Measurements from ENCODE around the gene TRIM47. TPM values are rescaled to one million over a fixed set of nuclear protein-coding genes. Genes with fewer than 3 reads are reported as not detected.

The TRIM47 gene
- total RNA-seq, 2 donors from 2014 or later: 11.0 to 32.4 TPM

- no peaks in the 10 kb centered on the region for H3K9me3 Mint-ChIP-seq
- H3K36me3 Mint-ChIP-seq (ENCODE audit: low read depth): peaks cover 35% of the 10 kb centered on the region
- ATAC-seq (replicated peaks): no peak
- H3K4me1 Mint-ChIP-seq: peaks cover 10% of the 10 kb centered on the region
- H3K4me3 Mint-ChIP-seq: no peak overlapping the region
- no peak overlapping the region for H3K27ac Mint-ChIP-seq
- H3K27me3 Mint-ChIP-seq: no peaks in the 10 kb centered on the region
Observed at GRCh38 chr17:75899353-75899752, 21.0 kb upstream of the TRIM47 start.

GRCh38 chr17:75898791-75899190 lies 20.4 kb upstream of the TRIM47 start:
- Mint-ChIP-seq H3K9me3 (no peaks in the 10 kb centered on the region), H3K4me1 (peaks cover 13% of the 10 kb centered on the region), H3K4me3 (no peak overlapping the region), H3K27ac (no peak overlapping the region), H3K27me3 (no peaks in the 10 kb centered on the region), H3K36me3 (ENCODE audit: low read depth) (peaks cover 35% of the 10 kb centered on the region)
- ATAC-seq (replicated peaks): no peak

- Mint-ChIP-seq H3K27me3 (no peaks in the 10 kb centered on the region), H3K4me3 (peak overlapping the region; percentile 67), H3K36me3 (ENCODE audit: low read depth) (peaks cover 35% of the 10 kb centered on the region), H3K27ac (no peak overlapping the region), H3K9me3 (no peaks in the 10 kb centered on the region), H3K4me1 (peaks cover 15% of the 10 kb centered on the region)
- ATAC-seq (replicated peaks): no peak
Observed at GRCh38 chr17:75898065-75898464, 19.7 kb upstream of the TRIM47 start.

GRCh38 chr17:75897160-75898019 lies 19.0 kb upstream of the TRIM47 start:
- H3K27ac Mint-ChIP-seq: peak overlapping the region; percentile 62
- H3K4me1 Mint-ChIP-seq: peaks cover 15% of the 10 kb centered on the region
- H3K27me3 Mint-ChIP-seq: no peaks in the 10 kb centered on the region
- H3K4me3 Mint-ChIP-seq: peak overlapping the region; percentile 67
- peaks cover 35% of the 10 kb centered on the region for H3K36me3 Mint-ChIP-seq (ENCODE audit: low read depth)
- no peak for ATAC-seq (replicated peaks)
- no peaks in the 10 kb centered on the region for H3K9me3 Mint-ChIP-seq

GRCh38 chr17:75896415-75897159 lies 18.2 kb upstream of the TRIM47 start, which contains the start of gene TRIM65:
Gene TRIM65 (minus strand): TSS chr17:75896951. CDS start chr17:75896937, 14 bp downstream.
- H3K4me1 Mint-ChIP-seq: peaks cover 15% of the 10 kb centered on the region
- no peaks in the 10 kb centered on the region for H3K27me3 Mint-ChIP-seq
- H3K9me3 Mint-ChIP-seq: no peaks in the 10 kb centered on the region
- ATAC-seq (replicated peaks): peak; percentile 94
- peaks cover 35% of the 10 kb centered on the region for H3K36me3 Mint-ChIP-seq (ENCODE audit: low read depth)
- H3K4me3 Mint-ChIP-seq: peak within 1 kb of the TSS; percentile 88
- peak within 1 kb of the TSS; percentile 84 for H3K27ac Mint-ChIP-seq

GRCh38 chr17:75895370-75896155 lies 17.2 kb upstream of the TRIM47 start:
- H3K27ac Mint-ChIP-seq: peak overlapping the region; percentile 84
- H3K27me3 Mint-ChIP-seq: no peaks in the 10 kb centered on the region
- H3K36me3 Mint-ChIP-seq (ENCODE audit: low read depth): peaks cover 31% of the 10 kb centered on the region
- H3K4me1 Mint-ChIP-seq: peaks cover 15% of the 10 kb centered on the region
- no peaks in the 10 kb centered on the region for H3K9me3 Mint-ChIP-seq
- peak overlapping the region; percentile 88 for H3K4me3 Mint-ChIP-seq
- ATAC-seq (replicated peaks): peak; percentile 9

- H3K27me3 Mint-ChIP-seq: no peaks in the 10 kb centered on the region
- H3K9me3 Mint-ChIP-seq: no peaks in the 10 kb centered on the region
- peak overlapping the region; percentile 31 for H3K4me3 Mint-ChIP-seq
- no peak for ATAC-seq (replicated peaks)
- H3K27ac Mint-ChIP-seq: peak overlapping the region; percentile 79
- peaks cover 18% of the 10 kb centered on the region for H3K4me1 Mint-ChIP-seq
- H3K36me3 Mint-ChIP-seq (ENCODE audit: low read depth): peaks cover 31% of the 10 kb centered on the region
Observed at GRCh38 chr17:75894049-75894733, 15.8 kb upstream of the TRIM47 start.

- Mint-ChIP-seq H3K36me3 (ENCODE audit: low read depth) (peaks cover 24% of the 10 kb centered on the region), H3K9me3 (no peaks in the 10 kb centered on the region), H3K27ac (peak overlapping the region; percentile 79), H3K4me1 (peaks cover 18% of the 10 kb centered on the region), H3K27me3 (no peaks in the 10 kb centered on the region), H3K4me3 (peak overlapping the region; percentile 31)
- ATAC-seq (replicated peaks): no peak
Observed at GRCh38 chr17:75893305-75894048, 15.1 kb upstream of the TRIM47 start.

GRCh38 chr17:75892556-75893224 lies 14.3 kb upstream of the TRIM47 start:
- no peak for ATAC-seq (replicated peaks)
- H3K27ac Mint-ChIP-seq: no peak overlapping the region
- no peak overlapping the region for H3K4me3 Mint-ChIP-seq
- no peaks in the 10 kb centered on the region for H3K27me3 Mint-ChIP-seq
- H3K4me1 Mint-ChIP-seq: peaks cover 18% of the 10 kb centered on the region
- H3K9me3 Mint-ChIP-seq: no peaks in the 10 kb centered on the region
- H3K36me3 Mint-ChIP-seq (ENCODE audit: low read depth): peaks cover 18% of the 10 kb centered on the region

GRCh38 chr17:75891605-75892555 lies 13.5 kb upstream of the TRIM47 start:
- Mint-ChIP-seq H3K4me3 (no peak overlapping the region), H3K27ac (no peak overlapping the region), H3K4me1 (peaks cover 18% of the 10 kb centered on the region), H3K9me3 (no peaks in the 10 kb centered on the region), H3K36me3 (ENCODE audit: low read depth) (peaks cover 14% of the 10 kb centered on the region), H3K27me3 (no peaks in the 10 kb centered on the region)
- no peak for ATAC-seq (replicated peaks)

- ATAC-seq (replicated peaks): no peak
Observed at GRCh38 chr17:75891022-75891604, 12.7 kb upstream of the TRIM47 start.

GRCh38 chr17:75889454-75889853 lies 11.1 kb upstream of the TRIM47 start:
- Mint-ChIP-seq H3K27me3 (no peaks in the 10 kb centered on the region), H3K9me3 (no peaks in the 10 kb centered on the region), H3K4me1 (peaks cover 9% of the 10 kb centered on the region), H3K27ac (peak overlapping the region; percentile 79), H3K36me3 (ENCODE audit: low read depth) (peaks cover 14% of the 10 kb centered on the region), H3K4me3 (no peak overlapping the region)
- ATAC-seq (replicated peaks): peak; percentile 82

More at GRCh38 chr17:75891022-75891604, 12.7 kb upstream of the TRIM47 start:
- Mint-ChIP-seq H3K4me1 (peaks cover 18% of the 10 kb centered on the region), H3K27me3 (no peaks in the 10 kb centered on the region), H3K9me3 (no peaks in the 10 kb centered on the region), H3K4me3 (no peak overlapping the region), H3K36me3 (ENCODE audit: low read depth) (peaks cover 14% of the 10 kb centered on the region), H3K27ac (no peak overlapping the region)
